ENCODE data around the gene MTSS2. TPM values are rescaled to one million over a fixed set of nuclear protein-coding genes. Genes with fewer than 3 reads are reported as not detected.

Gene MTSS2
- total RNA-seq, 1 donor from 2014 or later = 57.1 TPM

DNA sequence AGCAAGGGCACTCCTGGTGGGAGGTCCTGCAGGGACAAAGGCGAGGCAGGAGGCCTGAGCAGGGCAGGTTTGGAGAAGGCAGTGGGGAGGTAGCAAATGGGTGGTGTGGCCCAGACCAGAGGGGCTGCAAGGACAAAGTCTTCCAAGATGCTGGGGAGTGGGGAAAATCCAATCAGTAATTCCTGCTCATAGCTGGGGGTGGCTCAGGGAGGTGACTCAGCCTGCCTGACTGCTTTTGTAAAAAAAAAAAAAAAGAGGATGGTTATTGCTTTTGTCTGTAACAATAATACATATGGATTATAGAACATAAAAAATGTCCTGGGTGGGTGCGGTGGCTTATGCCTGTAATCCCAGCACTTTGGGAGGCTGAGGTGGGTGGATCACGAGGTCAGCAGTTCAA lies 34.3 kb downstream of the MTSS2 start:
- TF ChIP-seq, protein P1, sequence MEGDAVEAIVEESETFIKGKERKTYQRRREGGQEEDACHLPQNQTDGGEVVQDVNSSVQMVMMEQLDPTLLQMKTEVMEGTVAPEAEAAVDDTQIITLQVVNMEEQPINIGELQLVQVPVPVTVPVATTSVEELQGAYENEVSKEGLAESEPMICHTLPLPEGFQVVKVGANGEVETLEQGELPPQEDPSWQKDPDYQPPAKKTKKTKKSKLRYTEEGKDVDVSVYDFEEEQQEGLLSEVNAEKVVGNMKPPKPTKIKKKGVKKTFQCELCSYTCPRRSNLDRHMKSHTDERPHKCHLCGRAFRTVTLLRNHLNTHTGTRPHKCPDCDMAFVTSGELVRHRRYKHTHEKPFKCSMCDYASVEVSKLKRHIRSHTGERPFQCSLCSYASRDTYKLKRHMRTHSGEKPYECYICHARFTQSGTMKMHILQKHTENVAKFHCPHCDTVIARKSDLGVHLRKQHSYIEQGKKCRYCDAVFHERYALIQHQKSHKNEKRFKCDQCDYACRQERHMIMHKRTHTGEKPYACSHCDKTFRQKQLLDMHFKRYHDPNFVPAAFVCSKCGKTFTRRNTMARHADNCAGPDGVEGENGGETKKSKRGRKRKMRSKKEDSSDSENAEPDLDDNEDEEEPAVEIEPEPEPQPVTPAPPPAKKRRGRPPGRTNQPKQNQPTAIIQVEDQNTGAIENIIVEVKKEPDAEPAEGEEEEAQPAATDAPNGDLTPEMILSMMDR (IDR thresholded peaks at IDR 0.05; ENCODE audit: unreplicated experiment) = no peak
- Mint-ChIP-seq H3K36me3 (ENCODE audit: insufficient read depth) (no peaks in the 10 kb centered on the region), H3K4me3 (ENCODE audit: low read depth) (no peak overlapping the region), H3K27ac (no peak overlapping the region), H3K4me1 (ENCODE audit: low read depth) (peaks cover 1% of the 10 kb centered on the region), H3K9me3 (ENCODE audit: low read depth) (no peaks in the 10 kb centered on the region), H3K27me3 (peaks cover 4% of the 10 kb centered on the region)
- DNase-seq (ENCODE audit: low spot score, unreplicated experiment) = no peak

DNA sequence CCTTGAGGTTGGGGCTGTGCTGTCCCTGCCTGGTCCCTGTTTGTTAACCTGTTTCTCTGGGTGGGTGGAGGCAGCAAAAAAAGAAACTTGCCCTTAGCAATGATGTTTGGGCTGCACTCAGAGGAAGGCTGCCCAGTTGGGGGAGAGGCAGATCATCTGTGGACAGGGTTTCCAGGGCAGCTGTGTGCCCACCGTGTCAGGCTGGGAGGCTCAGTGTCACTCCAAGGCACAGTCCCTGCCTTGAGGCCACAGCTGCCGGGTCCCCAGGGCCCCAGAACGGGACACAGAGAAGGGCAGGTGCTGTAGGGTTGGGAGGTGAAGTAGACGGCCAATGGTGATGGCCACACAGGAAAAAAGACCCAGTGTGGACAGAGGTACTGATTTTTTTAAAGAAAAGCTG lies 35.6 kb downstream of the MTSS2 start:
- H3K27ac Mint-ChIP-seq = no peak overlapping the region
- no peaks in the 10 kb centered on the region for H3K36me3 Mint-ChIP-seq (ENCODE audit: insufficient read depth)
- H3K27me3 Mint-ChIP-seq = peaks cover 5% of the 10 kb centered on the region
- TF ChIP-seq, protein P1 (IDR thresholded peaks at IDR 0.05; ENCODE audit: unreplicated experiment) = no peak
- H3K4me3 Mint-ChIP-seq (ENCODE audit: low read depth) = no peak overlapping the region
- H3K4me1 Mint-ChIP-seq (ENCODE audit: low read depth) = peaks cover 1% of the 10 kb centered on the region
- DNase-seq (ENCODE audit: low spot score, unreplicated experiment) = no peak
- H3K9me3 Mint-ChIP-seq (ENCODE audit: low read depth) = no peaks in the 10 kb centered on the region

DNA sequence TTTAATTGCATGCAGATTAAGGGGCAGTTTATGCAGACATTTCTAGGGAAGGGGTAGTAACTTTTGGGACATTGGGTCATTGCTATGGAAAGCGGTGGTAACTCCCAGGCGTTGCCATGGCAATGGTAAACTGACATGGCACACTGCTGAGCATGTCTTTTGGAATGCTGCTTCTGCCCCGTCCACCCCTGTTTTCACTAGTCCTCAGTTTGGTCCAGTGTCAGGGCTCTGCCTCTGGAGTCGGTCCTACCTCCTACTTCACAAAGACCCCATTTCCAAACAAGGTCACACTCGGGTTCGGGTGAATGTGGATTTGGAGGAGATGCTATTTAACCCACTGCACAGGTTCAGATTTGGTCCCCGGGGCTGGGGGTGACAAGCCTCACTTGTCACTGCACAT lies 36.6 kb downstream of the MTSS2 start:
- Mint-ChIP-seq H3K4me1 (ENCODE audit: low read depth) (peaks cover 1% of the 10 kb centered on the region), H3K36me3 (ENCODE audit: insufficient read depth) (no peaks in the 10 kb centered on the region), H3K27me3 (peaks cover 7% of the 10 kb centered on the region), H3K4me3 (ENCODE audit: low read depth) (no peak overlapping the region), H3K27ac (no peak overlapping the region), H3K9me3 (ENCODE audit: low read depth) (no peaks in the 10 kb centered on the region)
- no peak for DNase-seq (ENCODE audit: low spot score, unreplicated experiment)
- TF ChIP-seq, protein P1 (IDR thresholded peaks at IDR 0.05; ENCODE audit: unreplicated experiment) = no peak

- Mint-ChIP-seq H3K4me1 (ENCODE audit: low read depth) (no peaks in the 10 kb centered on the region), H3K27me3 (peaks cover 3% of the 10 kb centered on the region), H3K9me3 (ENCODE audit: low read depth) (no peaks in the 10 kb centered on the region), H3K27ac (no peak overlapping the region), H3K4me3 (ENCODE audit: low read depth) (no peak overlapping the region), H3K36me3 (ENCODE audit: insufficient read depth) (no peaks in the 10 kb centered on the region)
- TF ChIP-seq, protein P1 (IDR thresholded peaks at IDR 0.05; ENCODE audit: unreplicated experiment) = no peak
- no peak for DNase-seq (ENCODE audit: low spot score, unreplicated experiment)
These were observed 37.2 kb downstream of the MTSS2 start for GRCh38 chr16:70648606-70649005.

DNA sequence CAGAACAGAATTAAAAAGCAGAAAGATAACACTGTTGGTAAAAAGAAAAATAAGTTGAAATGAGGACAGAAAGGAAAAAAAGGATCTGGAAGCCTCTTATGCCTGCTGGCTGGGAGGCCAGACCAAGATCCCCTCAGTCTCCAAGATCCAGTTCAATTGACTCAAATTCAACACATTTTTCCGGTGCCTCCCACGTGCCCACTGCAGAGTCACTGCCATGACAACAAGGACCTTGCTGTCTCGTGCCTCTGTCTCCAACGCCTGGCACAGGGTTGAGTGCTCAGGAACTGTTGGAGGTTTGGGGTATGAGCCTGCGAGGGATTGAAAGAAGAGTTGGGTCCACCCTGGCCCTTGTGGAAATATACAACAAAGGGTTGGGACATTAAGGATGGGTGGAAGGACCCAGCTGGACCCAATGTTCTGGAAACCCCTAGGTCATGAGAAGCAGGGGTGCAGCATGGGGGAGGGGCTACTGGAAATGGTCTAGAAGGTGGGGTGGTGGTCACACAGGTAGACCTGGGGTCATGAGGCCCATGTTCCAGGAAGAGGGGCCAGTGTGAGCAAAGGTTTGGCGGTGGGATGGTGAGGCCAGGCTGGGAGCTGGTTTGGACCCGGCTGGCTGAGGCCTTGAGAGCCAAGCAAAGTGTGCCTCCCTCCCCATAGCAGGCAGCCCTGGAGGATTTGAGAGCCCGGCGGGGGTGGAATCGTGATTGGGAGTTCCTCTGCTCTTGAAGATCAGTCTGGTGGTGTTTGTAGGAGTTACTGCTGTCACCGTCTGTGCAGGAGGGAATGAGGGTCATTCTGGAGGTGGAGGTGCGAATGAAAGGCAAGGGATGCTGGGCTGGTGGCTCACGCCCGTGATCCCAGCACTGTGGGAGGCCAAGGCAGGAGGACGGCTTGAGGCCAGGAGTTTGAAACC lies 38.2 kb downstream of the MTSS2 start:
- peaks cover 2% of the 10 kb centered on the region for H3K27me3 Mint-ChIP-seq
- H3K9me3 Mint-ChIP-seq (ENCODE audit: low read depth) = no peaks in the 10 kb centered on the region
- H3K4me1 Mint-ChIP-seq (ENCODE audit: low read depth) = no peaks in the 10 kb centered on the region
- DNase-seq (ENCODE audit: low spot score, unreplicated experiment) = no peak
- no peak overlapping the region for H3K27ac Mint-ChIP-seq
- no peaks in the 10 kb centered on the region for H3K36me3 Mint-ChIP-seq (ENCODE audit: insufficient read depth)
- TF ChIP-seq, protein P1 (IDR thresholded peaks at IDR 0.05; ENCODE audit: unreplicated experiment) = no peak
- H3K4me3 Mint-ChIP-seq (ENCODE audit: low read depth) = no peak overlapping the region

All from progenitor cell of endocrine pancreas (in vitro differentiated cells).